HFFc6 (cell line): Measurements from ENCODE around the gene SEMA6C. TPM values are rescaled to one million over a fixed set of nuclear protein-coding genes. Genes with fewer than 3 reads are reported as not detected.
A peak's percentile ranks its signal among the peaks of the same experiment; 100 is the strongest.

ENCODE experiments used
- DNase-seq: peaks from one replicate; pipeline ENCODE4 v3.0.0-alpha.2; 2018
- H3K27ac Mint-ChIP-seq: 2 replicates; pipeline ENCODE4 v1.8.0; 2020; ENCODE audit warnings: mild to moderate bottlenecking, mixed read lengths
- H3K27me3 Mint-ChIP-seq: 2 replicates; pipeline ENCODE4 v1.8.0; 2021; ENCODE audit warnings: mild to moderate bottlenecking, moderate library complexity, mixed read lengths; ENCODE audit not compliant: insufficient read depth
- H3K36me3 Mint-ChIP-seq: 2 replicates; pipeline ENCODE4 v1.8.0; 2021; ENCODE audit warnings: low read depth, mixed read lengths
- H3K4me1 Mint-ChIP-seq: 2 replicates; pipeline ENCODE4 v1.8.0; 2020; ENCODE audit warnings: low read depth, mixed read lengths
- H3K4me3 Mint-ChIP-seq: 2 replicates; pipeline ENCODE4 v1.8.0; 2020; ENCODE audit warnings: mild to moderate bottlenecking, moderate library complexity, mixed read lengths
- H3K9me3 Mint-ChIP-seq: 2 replicates; pipeline ENCODE4 v1.8.0; 2020; ENCODE audit warnings: mild to moderate bottlenecking, mixed read lengths
- CTCF ChIP-seq: fragments of 200-600 bp; sonication (generic); IDR thresholded peaks from 2 replicates; pipeline ENCODE4 v1.5.0; 2021; ENCODE audit warnings: antibody characterized with exemption, mild to moderate bottlenecking
- total RNA-seq, 6 experiments: library from RNA; stranded (reverse); fragmentation: NEBNext Ultra II Directional; extraction: Animal tissue kit (Norgen Biotek cat#: 25700); gene quantifications; 2 replicates in 1 of 6; 3 replicates in 5 of 6; pipeline ENCODE4 v1.2.3, GENCODE V29; 2021

Gene SEMA6C
- total RNA-seq, 6 experiments from 2014 or later, result 0.94 to 1.5 (median 1.4) TPM

- peaks cover 14% of the 10 kb centered on the region for H3K4me1 Mint-ChIP-seq
- H3K27me3 Mint-ChIP-seq, result peaks cover 4% of the 10 kb centered on the region; the same call in 1 of the 2 replicates
- no peak overlapping the region for H3K4me3 Mint-ChIP-seq
- TF ChIP-seq CTCF, result no peak
- no peaks in the 10 kb centered on the region for H3K36me3 Mint-ChIP-seq
- no peaks in the 10 kb centered on the region for H3K9me3 Mint-ChIP-seq
- H3K27ac Mint-ChIP-seq, result no peak overlapping the region
- no peak for DNase-seq
Observed at GRCh38 chr1:151133018-151133806, 13.2 kb downstream of the SEMA6C start.

GRCh38 chr1:151132335-151133017 is 14.0 kb downstream of the SEMA6C start:
- Mint-ChIP-seq H3K27me3 (peaks cover 4% of the 10 kb centered on the region; the same call in 1 of the 2 replicates), H3K9me3 (no peaks in the 10 kb centered on the region), H3K36me3 (no peaks in the 10 kb centered on the region), H3K4me1 (peaks cover 14% of the 10 kb centered on the region), H3K27ac (no peak overlapping the region), H3K4me3 (no peak overlapping the region)
- no peak for DNase-seq
- TF ChIP-seq CTCF, result no peak

- peaks cover 14% of the 10 kb centered on the region for H3K4me1 Mint-ChIP-seq
- H3K27me3 Mint-ChIP-seq, result peaks cover 4% of the 10 kb centered on the region; the same call in 1 of the 2 replicates
- H3K27ac Mint-ChIP-seq, result peak overlapping the region; percentile 54; the same call in 1 of the 2 replicates
- DNase-seq, result no peak
- H3K36me3 Mint-ChIP-seq, result no peaks in the 10 kb centered on the region
- peak overlapping the region; percentile 82 for H3K4me3 Mint-ChIP-seq
- TF ChIP-seq CTCF, result no peak
- no peaks in the 10 kb centered on the region for H3K9me3 Mint-ChIP-seq
Observed at GRCh38 chr1:151131701-151132334, 14.6 kb downstream of the SEMA6C start.

- peak; percentile 56 for DNase-seq
- Mint-ChIP-seq H3K36me3 (no peaks in the 10 kb centered on the region), H3K27me3 (peaks cover 4% of the 10 kb centered on the region; the same call in 1 of the 2 replicates), H3K27ac (peak overlapping the region; percentile 54; the same call in 1 of the 2 replicates), H3K4me3 (peak overlapping the region; percentile 82), H3K9me3 (no peaks in the 10 kb centered on the region), H3K4me1 (peaks cover 14% of the 10 kb centered on the region)
- TF ChIP-seq CTCF, result no peak
Observed at GRCh38 chr1:151130987-151131586, 15.3 kb downstream of the SEMA6C start.

GRCh38 chr1:151128800-151129199 is 17.6 kb downstream of the SEMA6C start:
- Mint-ChIP-seq H3K4me3 (no peak overlapping the region), H3K36me3 (no peaks in the 10 kb centered on the region), H3K27ac (no peak overlapping the region), H3K27me3 (peaks cover 2% of the 10 kb centered on the region; the same call in 1 of the 2 replicates), H3K9me3 (no peaks in the 10 kb centered on the region), H3K4me1 (peaks cover 14% of the 10 kb centered on the region)
- TF ChIP-seq CTCF, result no peak
- DNase-seq, result no peak
